ENCODE measurements around the gene SPACA1. TPM values are rescaled to one million over a fixed set of nuclear protein-coding genes. Genes with fewer than 3 reads are reported as not detected.

SPACA1 gene
- total RNA-seq, 1 donor from 2014 or later: not detected

- no peaks in the 10 kb centered on the region for H3K27me3 Mint-ChIP-seq (ENCODE audit: insufficient read depth, low read depth)
Measured at GRCh38 chr6:88013554-88013953, 34.1 kb upstream of the SPACA1 start.

DNA sequence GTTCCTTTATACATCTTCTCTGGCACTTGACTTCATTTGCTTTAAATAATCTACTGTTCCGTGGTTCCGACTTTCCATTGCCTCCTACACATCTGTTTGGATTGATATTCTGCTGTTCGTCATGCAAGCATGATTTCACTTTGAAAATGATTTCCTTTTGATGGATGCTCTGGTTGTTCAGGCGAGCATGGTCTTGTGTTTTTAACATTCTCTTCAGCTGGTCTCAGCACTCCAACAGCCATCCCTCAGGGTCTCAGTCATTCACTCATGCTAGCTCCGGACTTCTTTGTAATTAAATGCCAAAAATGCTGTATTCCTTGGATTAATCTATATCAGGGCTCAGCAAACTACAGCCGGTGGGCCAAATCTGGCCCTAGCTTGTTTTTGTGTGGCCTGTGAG is 27.2 kb upstream of the SPACA1 start:
- no peak for DNase-seq (ENCODE audit: low spot score)
- no peak for TF ChIP-seq EZH2 (IDR thresholded peaks at IDR 0.05)
- TF ChIP-seq EZH2phosphoT487 (IDR thresholded peaks at IDR 0.05): no peak
- TF ChIP-seq, protein P1, sequence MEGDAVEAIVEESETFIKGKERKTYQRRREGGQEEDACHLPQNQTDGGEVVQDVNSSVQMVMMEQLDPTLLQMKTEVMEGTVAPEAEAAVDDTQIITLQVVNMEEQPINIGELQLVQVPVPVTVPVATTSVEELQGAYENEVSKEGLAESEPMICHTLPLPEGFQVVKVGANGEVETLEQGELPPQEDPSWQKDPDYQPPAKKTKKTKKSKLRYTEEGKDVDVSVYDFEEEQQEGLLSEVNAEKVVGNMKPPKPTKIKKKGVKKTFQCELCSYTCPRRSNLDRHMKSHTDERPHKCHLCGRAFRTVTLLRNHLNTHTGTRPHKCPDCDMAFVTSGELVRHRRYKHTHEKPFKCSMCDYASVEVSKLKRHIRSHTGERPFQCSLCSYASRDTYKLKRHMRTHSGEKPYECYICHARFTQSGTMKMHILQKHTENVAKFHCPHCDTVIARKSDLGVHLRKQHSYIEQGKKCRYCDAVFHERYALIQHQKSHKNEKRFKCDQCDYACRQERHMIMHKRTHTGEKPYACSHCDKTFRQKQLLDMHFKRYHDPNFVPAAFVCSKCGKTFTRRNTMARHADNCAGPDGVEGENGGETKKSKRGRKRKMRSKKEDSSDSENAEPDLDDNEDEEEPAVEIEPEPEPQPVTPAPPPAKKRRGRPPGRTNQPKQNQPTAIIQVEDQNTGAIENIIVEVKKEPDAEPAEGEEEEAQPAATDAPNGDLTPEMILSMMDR (IDR thresholded peaks at IDR 0.05): no peak
- no peak overlapping the region for H3K4me2 ChIP-seq

More at GRCh38 chr6:88013554-88013953, 34.1 kb upstream of the SPACA1 start:
- H3K79me2 ChIP-seq (ENCODE audit: low read depth): no peaks in the 10 kb centered on the region
- Mint-ChIP-seq H3K9me3 (no peaks in the 10 kb centered on the region), H3K4me3 (no peak overlapping the region), H3K4me1 (peaks cover 4% of the 10 kb centered on the region), H3K27ac (no peak overlapping the region), H3K36me3 (no peaks in the 10 kb centered on the region)
- H2AFZ ChIP-seq (replicated peaks): no peak overlapping the region
- H3K36me3 ChIP-seq: no peaks in the 10 kb centered on the region
- H3K9me3 ChIP-seq (ENCODE audit: low read depth): no peaks in the 10 kb centered on the region
- H4K20me1 ChIP-seq (ENCODE audit: low read depth): no peaks in the 10 kb centered on the region
- no peak for TF ChIP-seq EZH2phosphoT487 (IDR thresholded peaks at IDR 0.05)
- TF ChIP-seq, protein P1 (IDR thresholded peaks at IDR 0.05): peak; percentile 23
- H3K4me3 ChIP-seq: no peak overlapping the region
- H3K27me3 ChIP-seq: no peaks in the 10 kb centered on the region
- H3K4me2 ChIP-seq: no peak overlapping the region
- DNase-seq (ENCODE audit: low spot score): peak; percentile 6
- no peaks in the 10 kb centered on the region for H3F3A ChIP-seq (ENCODE audit: low read depth)
- no peaks in the 10 kb centered on the region for H3K4me1 ChIP-seq
- H3K27ac ChIP-seq: no peak overlapping the region
- no peak overlapping the region for H3K9ac ChIP-seq

DNA sequence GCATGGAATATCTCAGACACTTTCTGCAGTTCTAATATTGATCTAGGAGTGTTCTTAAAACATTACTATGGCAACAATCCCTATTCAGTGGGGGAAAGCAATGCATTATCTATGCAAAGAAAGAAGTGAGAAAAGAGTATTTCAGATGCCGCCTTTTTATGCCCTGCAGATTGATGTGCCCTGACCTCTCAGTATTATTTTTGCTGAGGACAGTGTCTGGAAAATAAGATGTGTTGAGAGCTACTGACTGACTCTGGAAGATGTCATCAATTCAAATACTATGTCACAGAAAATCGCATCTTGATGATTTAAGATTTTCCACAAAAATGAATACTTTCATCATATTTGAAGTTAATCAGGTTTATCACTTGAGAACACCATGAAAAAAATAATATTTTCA is 22.9 kb upstream of the SPACA1 start:
- Histone ChIP-seq H3K4me3 (no peak overlapping the region), H3K4me2 (no peak overlapping the region), H2AFZ (replicated peaks) (no peak overlapping the region), H4K20me1 (ENCODE audit: low read depth) (no peaks in the 10 kb centered on the region), H3K9ac (no peak overlapping the region), H3K27ac (no peak overlapping the region), H3F3A (ENCODE audit: low read depth) (no peaks in the 10 kb centered on the region), H3K36me3 (no peaks in the 10 kb centered on the region), H3K79me2 (ENCODE audit: low read depth) (no peaks in the 10 kb centered on the region), H3K9me3 (ENCODE audit: low read depth) (no peaks in the 10 kb centered on the region), H3K27me3 (no peaks in the 10 kb centered on the region), H3K4me1 (no peaks in the 10 kb centered on the region)
- peak overlapping the region; percentile 22 for H3K27ac Mint-ChIP-seq
- H3K27me3 Mint-ChIP-seq (ENCODE audit: insufficient read depth, low read depth): no peaks in the 10 kb centered on the region
- TF ChIP-seq EZH2 (IDR thresholded peaks at IDR 0.05) (no peak), EZH2phosphoT487 (IDR thresholded peaks at IDR 0.05) (no peak)
- DNase-seq (ENCODE audit: low spot score): no peak
- peaks cover 4% of the 10 kb centered on the region for H3K9me3 Mint-ChIP-seq
- H3K4me1 Mint-ChIP-seq: peaks cover 6% of the 10 kb centered on the region
- H3K36me3 Mint-ChIP-seq: no peaks in the 10 kb centered on the region
- no peak overlapping the region for H3K4me3 Mint-ChIP-seq

More for the DNA sequence above, 27.2 kb upstream of the SPACA1 start:
- Histone ChIP-seq H4K20me1 (ENCODE audit: low read depth) (no peaks in the 10 kb centered on the region), H3K9me3 (ENCODE audit: low read depth) (no peaks in the 10 kb centered on the region), H3K27ac (no peak overlapping the region), H3F3A (ENCODE audit: low read depth) (no peaks in the 10 kb centered on the region), H3K9ac (no peak overlapping the region), H3K4me1 (no peaks in the 10 kb centered on the region), H3K27me3 (no peaks in the 10 kb centered on the region), H3K79me2 (ENCODE audit: low read depth) (no peaks in the 10 kb centered on the region), H3K4me3 (no peak overlapping the region), H2AFZ (replicated peaks) (no peak overlapping the region), H3K36me3 (no peaks in the 10 kb centered on the region)
- no peak overlapping the region for H3K4me3 Mint-ChIP-seq
- H3K9me3 Mint-ChIP-seq: no peaks in the 10 kb centered on the region
- no peak overlapping the region for H3K27ac Mint-ChIP-seq
- H3K27me3 Mint-ChIP-seq (ENCODE audit: insufficient read depth, low read depth): no peaks in the 10 kb centered on the region
- peaks cover 6% of the 10 kb centered on the region for H3K4me1 Mint-ChIP-seq
- no peaks in the 10 kb centered on the region for H3K36me3 Mint-ChIP-seq

DNA sequence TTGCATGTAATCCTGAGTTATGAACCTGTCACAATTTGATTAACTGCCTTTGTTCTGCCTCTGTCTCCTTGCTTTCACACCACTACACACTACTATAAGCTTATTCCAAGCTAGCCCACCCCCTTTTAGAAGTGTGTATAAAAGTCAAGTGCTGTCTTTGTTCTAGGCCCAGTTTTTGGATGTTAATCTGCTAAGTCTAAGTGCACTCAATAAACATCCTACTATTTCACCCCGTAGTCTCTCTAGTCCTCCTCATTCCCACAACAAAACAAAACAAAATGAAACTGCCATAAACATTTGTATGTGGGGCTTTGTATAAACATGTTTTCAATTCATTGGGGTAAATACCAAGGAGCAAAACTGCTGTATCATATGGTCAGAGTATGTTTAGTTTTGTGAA is 16.1 kb upstream of the SPACA1 start:
- H3K79me2 ChIP-seq (ENCODE audit: low read depth): no peaks in the 10 kb centered on the region
- no peak overlapping the region for H3K4me2 ChIP-seq
- Mint-ChIP-seq H3K9me3 (peaks cover 30% of the 10 kb centered on the region), H3K27ac (no peak overlapping the region), H3K4me1 (no peaks in the 10 kb centered on the region), H3K4me3 (no peak overlapping the region), H3K36me3 (no peaks in the 10 kb centered on the region), H3K27me3 (ENCODE audit: insufficient read depth, low read depth) (peaks cover 3% of the 10 kb centered on the region)
- H3K4me3 ChIP-seq: no peak overlapping the region
- peaks cover 9% of the 10 kb centered on the region for H3K9me3 ChIP-seq (ENCODE audit: low read depth)
- no peaks in the 10 kb centered on the region for H3K36me3 ChIP-seq
- no peaks in the 10 kb centered on the region for H3K4me1 ChIP-seq
- H3F3A ChIP-seq (ENCODE audit: low read depth): no peaks in the 10 kb centered on the region
- TF ChIP-seq EZH2 (IDR thresholded peaks at IDR 0.05) (no peak), EZH2phosphoT487 (IDR thresholded peaks at IDR 0.05) (no peak)
- TF ChIP-seq, protein P1 (IDR thresholded peaks at IDR 0.05): no peak
- H3K27me3 ChIP-seq: no peaks in the 10 kb centered on the region
- H2AFZ ChIP-seq (replicated peaks): no peak overlapping the region
- H4K20me1 ChIP-seq (ENCODE audit: low read depth): no peaks in the 10 kb centered on the region
- no peak for DNase-seq (ENCODE audit: low spot score)
- H3K27ac ChIP-seq: no peak overlapping the region
- no peak overlapping the region for H3K9ac ChIP-seq

Measured in neural progenitor cell (in vitro differentiated cells).